ENCODE data around the gene PCNX2.
"Not testable (repeated sequence)": the region's sequence is repeated elsewhere in the genome, so short reads cannot be mapped to it uniquely, and the experiment has no call there.

PCNX2 gene

GRCh38 chr1:233208687-233209086, 86.8 kb downstream of the PCNX2 start:
- peaks cover 15% of the 10 kb centered on the region for H3K36me3 Mint-ChIP-seq
- no peaks in the 10 kb centered on the region for H3K27me3 Mint-ChIP-seq
- H3K27ac Mint-ChIP-seq, result no peak overlapping the region
- no peaks in the 10 kb centered on the region for H3K9me3 Mint-ChIP-seq
- DNase-seq, result no peak
- H3K4me3 Mint-ChIP-seq, result no peak overlapping the region
- CTCF ChIA-PET, result no interaction called here
- no peaks in the 10 kb centered on the region for H3K4me1 Mint-ChIP-seq

- DNase-seq, result no peak
- CTCF ChIA-PET, result no interaction called here
- no peak overlapping the region for H3K27ac Mint-ChIP-seq
- H3K9me3 Mint-ChIP-seq, result peaks cover 11% of the 10 kb centered on the region
- no peaks in the 10 kb centered on the region for H3K27me3 Mint-ChIP-seq
- H3K4me3 Mint-ChIP-seq, result no peak overlapping the region
- peaks cover 57% of the 10 kb centered on the region for H3K36me3 Mint-ChIP-seq
- no peaks in the 10 kb centered on the region for H3K4me1 Mint-ChIP-seq
Measured at GRCh38 chr1:233197940-233198339, 97.6 kb downstream of the PCNX2 start.

DNA sequence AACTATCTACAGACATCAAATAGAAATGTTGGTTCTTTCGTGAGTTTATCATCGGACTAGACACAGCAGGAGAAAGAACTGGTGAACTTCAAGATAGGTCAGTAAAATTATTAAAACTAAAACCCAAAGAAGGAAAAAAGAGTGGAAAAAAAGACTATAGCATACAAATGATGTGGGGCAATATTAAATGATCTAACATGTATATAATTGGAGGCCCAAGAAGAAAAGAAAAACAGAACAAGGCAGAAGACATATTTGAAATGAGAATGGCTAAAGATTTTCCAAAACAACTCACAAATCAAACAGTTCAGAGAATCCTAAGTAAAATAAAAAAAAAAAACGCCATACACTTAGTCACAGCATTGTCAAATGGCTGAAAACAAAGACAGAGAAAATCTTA, 101.8 kb downstream of the PCNX2 start:
- Mint-ChIP-seq H3K4me1 (no peaks in the 10 kb centered on the region), H3K27ac (no peak overlapping the region), H3K27me3 (no peaks in the 10 kb centered on the region), H3K9me3 (peaks cover 11% of the 10 kb centered on the region), H3K4me3 (no peak overlapping the region), H3K36me3 (peaks cover 51% of the 10 kb centered on the region)
- DNase-seq, result no peak
- CTCF ChIA-PET, result no interaction called here

DNA sequence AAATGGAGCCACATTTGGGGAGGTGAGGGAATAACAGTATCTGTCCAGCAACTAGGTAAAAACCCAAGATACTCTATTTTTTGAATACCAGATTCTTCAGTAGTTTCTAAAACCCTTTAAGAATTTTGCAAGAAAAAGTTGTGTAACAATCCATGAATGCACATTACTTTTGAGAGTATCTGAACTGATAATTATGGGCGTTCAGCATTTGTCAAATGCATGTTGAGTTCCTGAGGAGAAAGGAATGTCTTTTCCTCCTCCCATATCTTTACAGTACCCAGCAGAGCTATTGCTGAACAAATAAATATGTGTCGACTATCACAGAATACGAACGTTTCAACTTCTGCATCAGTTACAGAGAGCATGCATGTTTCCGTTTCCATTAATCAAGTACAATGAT, 104.5 kb downstream of the PCNX2 start:
- Mint-ChIP-seq H3K9me3 (peaks cover 11% of the 10 kb centered on the region), H3K27me3 (no peaks in the 10 kb centered on the region), H3K36me3 (peaks cover 33% of the 10 kb centered on the region), H3K4me3 (no peak overlapping the region), H3K27ac (no peak overlapping the region), H3K4me1 (no peaks in the 10 kb centered on the region)
- no peak for DNase-seq
- CTCF ChIA-PET, result no interaction called here

DNA sequence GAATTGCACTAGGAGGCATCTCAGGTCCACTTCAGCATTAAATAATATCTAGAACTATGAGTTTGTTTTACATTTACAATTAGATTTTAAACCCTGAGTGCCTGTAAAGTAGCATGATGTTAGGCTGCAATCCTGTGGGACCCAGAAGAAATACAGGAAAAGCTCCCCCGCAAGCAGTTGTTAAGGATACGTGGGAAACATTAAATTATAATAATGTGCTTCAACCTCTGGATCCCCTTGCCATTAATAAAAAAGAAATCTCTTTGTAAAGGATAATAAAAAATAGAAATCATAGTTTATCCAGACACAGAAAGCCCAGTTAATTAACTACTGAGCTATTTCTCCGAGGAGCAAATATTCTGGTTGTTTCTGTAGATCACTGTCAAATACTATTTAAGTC, 106.0 kb downstream of the PCNX2 start:
- peaks cover 24% of the 10 kb centered on the region for H3K36me3 Mint-ChIP-seq

DNA sequence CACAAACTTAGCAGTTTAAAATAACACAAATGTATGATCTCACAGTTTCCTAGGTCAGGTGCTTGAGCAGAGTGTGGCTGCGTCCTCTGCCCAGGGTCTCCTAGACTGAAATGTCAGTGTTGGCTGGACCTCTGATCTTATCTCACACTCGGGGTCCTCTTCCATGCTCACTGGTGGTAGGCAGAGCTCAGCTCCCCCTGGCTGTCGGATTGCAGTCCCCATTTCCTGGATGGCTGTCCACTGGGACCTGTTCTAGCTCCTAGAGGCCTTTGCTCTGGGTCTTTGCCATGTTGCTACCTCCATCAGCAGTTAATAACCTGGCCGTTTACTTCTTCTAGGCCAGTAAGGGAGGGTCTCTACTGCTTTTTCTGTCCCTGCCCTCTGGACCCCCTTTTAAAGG, 107.5 kb downstream of the PCNX2 start:
- CTCF ChIA-PET, result no interaction called here
- H3K4me1 Mint-ChIP-seq, result no peaks in the 10 kb centered on the region
- H3K9me3 Mint-ChIP-seq, result no peaks in the 10 kb centered on the region
- peaks cover 17% of the 10 kb centered on the region for H3K36me3 Mint-ChIP-seq
- H3K4me3 Mint-ChIP-seq, result no peak overlapping the region
- no peaks in the 10 kb centered on the region for H3K27me3 Mint-ChIP-seq
- H3K27ac Mint-ChIP-seq, result no peak overlapping the region
- DNase-seq, result no peak

More for the DNA sequence above, 106.0 kb downstream of the PCNX2 start:
- H3K27ac Mint-ChIP-seq, result no peak overlapping the region
- peaks cover 5% of the 10 kb centered on the region for H3K9me3 Mint-ChIP-seq
- H3K4me1 Mint-ChIP-seq, result no peaks in the 10 kb centered on the region
- H3K27me3 Mint-ChIP-seq, result no peaks in the 10 kb centered on the region
- CTCF ChIA-PET, result no interaction called here
- no peak for DNase-seq
- no peak overlapping the region for H3K4me3 Mint-ChIP-seq

DNA sequence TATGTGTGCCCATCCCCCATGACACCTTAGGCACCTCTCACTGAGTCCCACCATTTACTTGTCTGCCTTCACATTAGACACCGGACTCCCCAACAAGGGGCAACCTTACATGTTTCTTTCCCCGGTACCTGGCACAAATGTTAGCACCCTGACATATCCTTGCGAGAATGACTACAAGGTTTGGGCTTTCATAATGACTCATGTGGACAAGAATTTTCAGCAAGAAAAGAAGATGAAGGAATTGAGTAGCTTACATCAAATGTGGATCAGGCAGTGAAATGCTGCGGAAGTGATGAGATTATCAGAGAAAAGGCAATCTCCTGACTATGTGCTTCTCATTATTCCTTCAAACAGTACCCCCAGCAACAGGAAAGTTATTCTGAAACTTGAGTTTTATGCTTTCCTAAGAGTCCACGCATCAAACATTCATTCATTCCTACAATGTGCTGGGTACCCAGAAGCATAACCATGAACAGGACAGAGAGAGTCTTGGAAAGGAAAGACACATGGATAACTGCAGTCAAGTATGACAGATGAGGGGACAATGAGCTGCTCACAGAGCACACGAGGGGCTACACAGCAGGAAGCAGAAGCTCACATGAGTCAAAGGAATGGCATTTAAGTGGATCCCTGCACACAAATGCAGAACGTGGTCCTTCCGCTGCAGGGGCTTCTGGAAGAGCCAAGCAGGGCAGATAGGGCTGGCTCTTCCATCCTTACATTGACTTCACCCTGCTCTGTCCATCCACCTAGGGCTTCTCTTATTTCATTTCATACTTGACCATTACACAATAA, 112.1 kb downstream of the PCNX2 start:
- no peak for DNase-seq
- peaks cover 37% of the 10 kb centered on the region for H3K36me3 Mint-ChIP-seq
- no peak overlapping the region for H3K27ac Mint-ChIP-seq
- CTCF ChIA-PET, result no interaction called here
- H3K4me3 Mint-ChIP-seq, result no peak overlapping the region
- no peaks in the 10 kb centered on the region for H3K27me3 Mint-ChIP-seq
- peaks cover 10% of the 10 kb centered on the region for H3K9me3 Mint-ChIP-seq
- peaks cover 17% of the 10 kb centered on the region for H3K4me1 Mint-ChIP-seq

GRCh38 chr1:233182587-233182986, 112.9 kb downstream of the PCNX2 start:
- DNase-seq, result no peak
- Mint-ChIP-seq H3K36me3 (peaks cover 45% of the 10 kb centered on the region), H3K9me3 (peaks cover 16% of the 10 kb centered on the region), H3K27me3 (no peaks in the 10 kb centered on the region), H3K4me1 (peaks cover 17% of the 10 kb centered on the region), H3K27ac (no peak overlapping the region), H3K4me3 (no peak overlapping the region)
- CTCF ChIA-PET, result no interaction called here

DNA sequence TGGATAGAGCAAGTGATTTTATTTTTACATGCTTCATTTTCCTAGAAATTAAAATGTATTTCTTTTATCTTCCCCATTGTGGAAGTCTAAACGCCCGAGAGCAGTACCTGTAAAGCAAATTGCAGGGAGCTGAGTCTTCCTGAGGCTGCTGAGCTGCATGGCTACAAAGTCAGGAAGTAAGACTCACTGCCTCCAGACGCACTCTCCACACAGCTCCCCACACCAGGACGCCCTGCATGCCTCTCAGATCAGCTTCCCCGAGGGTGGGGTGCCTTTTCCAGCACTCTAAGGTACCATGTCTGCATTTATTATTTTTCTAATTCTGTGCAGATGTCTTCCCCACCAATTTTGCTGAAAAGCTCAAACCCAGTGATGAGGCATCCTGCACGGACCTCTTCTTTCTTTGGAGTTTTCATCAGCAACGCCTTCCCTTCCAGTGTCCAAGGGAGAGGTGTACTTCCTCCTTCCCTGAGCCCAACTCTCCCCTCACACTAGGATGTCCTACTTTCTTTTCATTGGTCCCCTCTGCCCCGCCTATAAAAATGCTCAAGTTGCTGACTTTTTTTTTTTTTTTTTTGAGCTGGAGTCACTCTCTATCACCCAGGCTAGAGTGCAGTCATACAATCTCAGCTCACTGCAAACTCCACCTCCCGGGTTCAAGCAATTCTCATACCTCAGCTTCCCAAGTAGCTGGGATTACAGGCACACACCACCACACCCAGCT, 114.7 kb downstream of the PCNX2 start:
- CTCF ChIA-PET, result no interaction called here
- peaks cover 60% of the 10 kb centered on the region for H3K36me3 Mint-ChIP-seq

DNA sequence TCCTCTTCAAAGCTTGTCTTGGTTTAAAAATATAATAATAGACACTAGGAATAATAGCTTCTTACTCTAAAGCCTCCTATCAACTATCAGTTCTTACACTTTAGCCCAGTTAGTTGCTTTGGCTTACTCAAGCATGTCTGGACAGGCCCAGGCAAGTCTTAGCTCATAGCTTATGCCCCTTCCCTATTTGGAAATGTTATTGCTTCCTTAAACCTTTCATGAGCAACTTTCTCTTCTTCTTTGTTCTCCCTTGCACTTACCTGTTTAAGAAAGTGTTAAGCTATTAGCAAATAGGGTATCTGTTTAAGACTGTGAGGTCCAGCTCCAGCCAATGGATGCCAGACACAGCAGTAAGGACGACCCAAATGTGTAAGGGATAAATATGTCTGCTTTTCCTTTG, 115.9 kb downstream of the PCNX2 start:
- peaks cover 23% of the 10 kb centered on the region for H3K9me3 Mint-ChIP-seq
- peak overlapping the region; percentile 8 for H3K27ac Mint-ChIP-seq
- peaks cover 17% of the 10 kb centered on the region for H3K4me1 Mint-ChIP-seq
- CTCF ChIA-PET, H3K4me3 Mint-ChIP-seq, DNase-seq, H3K27me3 Mint-ChIP-seq: not testable (repeated sequence)
- H3K36me3 Mint-ChIP-seq, result peaks cover 71% of the 10 kb centered on the region

More for the DNA sequence above, 114.7 kb downstream of the PCNX2 start:
- DNase-seq, result no peak
- Mint-ChIP-seq H3K4me1 (peaks cover 17% of the 10 kb centered on the region), H3K27me3 (no peaks in the 10 kb centered on the region), H3K4me3 (no peak overlapping the region), H3K9me3 (peaks cover 23% of the 10 kb centered on the region), H3K27ac (peak overlapping the region; percentile 53)

DNA sequence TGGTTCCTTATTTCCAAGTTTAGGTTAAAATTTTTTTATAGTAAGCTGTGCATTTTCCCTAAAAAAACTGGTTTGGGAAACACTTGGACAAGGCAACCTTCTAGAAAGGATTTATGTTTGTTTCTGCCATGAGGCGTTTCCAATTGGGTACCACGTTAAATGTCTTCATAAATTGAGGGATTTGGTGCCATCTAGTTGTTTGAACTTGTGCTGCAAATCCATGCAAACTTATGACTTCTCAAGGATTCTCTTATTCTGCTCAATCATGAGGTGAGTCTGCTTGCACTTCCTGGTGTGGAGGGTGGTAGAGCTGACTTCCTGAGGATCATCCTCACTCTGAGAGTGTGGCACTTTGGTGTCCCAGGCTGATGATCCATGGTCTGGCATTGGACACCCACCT, 123.3 kb downstream of the PCNX2 start:
- Mint-ChIP-seq H3K36me3 (peaks cover 59% of the 10 kb centered on the region), H3K27ac (no peak overlapping the region), H3K9me3 (peaks cover 13% of the 10 kb centered on the region), H3K27me3 (no peaks in the 10 kb centered on the region), H3K4me1 (no peaks in the 10 kb centered on the region), H3K4me3 (no peak overlapping the region)
- DNase-seq, result no peak
- CTCF ChIA-PET, result interaction anchor here (1.1 kb wide), 1 partner anchor 10 kb away, joined by 3 read pairs; no protein-coding TSS in a partner anchor

DNA sequence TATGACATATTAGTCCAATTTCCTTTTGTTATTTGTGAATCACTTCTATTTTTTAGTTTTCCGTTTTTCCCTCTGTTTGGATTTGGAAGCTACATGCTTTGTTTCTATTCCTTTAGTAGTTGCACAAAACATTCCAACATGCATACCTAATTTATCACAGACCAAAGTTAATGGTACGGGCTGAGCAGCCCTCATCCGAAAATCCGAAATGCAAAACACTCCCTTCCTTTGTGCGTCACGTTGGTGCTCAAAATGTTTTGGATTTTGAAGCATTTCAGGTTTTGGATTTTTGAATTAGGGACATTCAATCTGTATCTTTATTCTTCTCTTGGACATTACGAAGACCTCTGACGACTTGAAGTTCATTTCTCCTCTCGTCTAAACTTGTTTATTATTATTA, 124.8 kb downstream of the PCNX2 start:
- no peaks in the 10 kb centered on the region for H3K4me1 Mint-ChIP-seq
- no peak overlapping the region for H3K27ac Mint-ChIP-seq
- peaks cover 50% of the 10 kb centered on the region for H3K36me3 Mint-ChIP-seq
- no peaks in the 10 kb centered on the region for H3K27me3 Mint-ChIP-seq
- H3K4me3 Mint-ChIP-seq, result no peak overlapping the region
- peaks cover 10% of the 10 kb centered on the region for H3K9me3 Mint-ChIP-seq
- CTCF ChIA-PET, result no interaction called here
- no peak for DNase-seq

- Mint-ChIP-seq H3K4me3 (no peak overlapping the region), H3K27me3 (no peaks in the 10 kb centered on the region), H3K27ac (no peak overlapping the region), H3K4me1 (no peaks in the 10 kb centered on the region), H3K9me3 (peaks cover 18% of the 10 kb centered on the region), H3K36me3 (peaks cover 45% of the 10 kb centered on the region)
- CTCF ChIA-PET, result no interaction called here
- no peak for DNase-seq
Measured at GRCh38 chr1:233168384-233168783, 127.1 kb downstream of the PCNX2 start.

DNA sequence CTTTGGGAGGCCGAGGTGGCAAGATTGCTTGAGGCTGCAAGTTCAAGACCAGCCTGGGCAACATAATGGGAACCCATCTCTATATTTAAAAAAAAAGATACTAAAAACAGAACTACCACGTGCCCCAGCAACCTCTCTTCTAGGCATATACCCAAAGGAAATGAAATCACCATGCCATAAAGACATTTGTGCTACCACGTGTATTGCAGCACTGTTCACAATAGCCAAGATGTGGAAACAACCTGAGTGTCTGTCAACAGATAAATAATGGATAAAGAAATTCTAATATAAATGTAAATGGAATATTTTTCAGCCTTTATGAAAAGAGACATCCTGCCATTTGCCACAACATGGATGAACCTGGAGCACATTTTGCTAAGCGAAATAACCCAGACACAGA, 128.6 kb downstream of the PCNX2 start:
- no peak for DNase-seq
- Mint-ChIP-seq H3K36me3 (peaks cover 30% of the 10 kb centered on the region), H3K4me1 (no peaks in the 10 kb centered on the region), H3K9me3 (peaks cover 12% of the 10 kb centered on the region), H3K4me3 (no peak overlapping the region), H3K27ac (no peak overlapping the region), H3K27me3 (no peaks in the 10 kb centered on the region)
- CTCF ChIA-PET, result no interaction called here

GRCh38 chr1:233163696-233164095, 131.8 kb downstream of the PCNX2 start:
- CTCF ChIA-PET, result no interaction called here
- Mint-ChIP-seq H3K9me3 (peaks cover 8% of the 10 kb centered on the region), H3K4me3 (no peak overlapping the region), H3K4me1 (no peaks in the 10 kb centered on the region), H3K27me3 (no peaks in the 10 kb centered on the region), H3K27ac (no peak overlapping the region), H3K36me3 (peaks cover 26% of the 10 kb centered on the region)
- DNase-seq, result no peak
